Activated CD4-positive, alpha-beta T cell treated with anti-CD3 and anti-CD28 coated beads, Interleukin-2, Interleukin-4, amounts not matched to agents 100 ng/mL and 50 ng/mL, durations not matched to agents 16 hours and 8 hours (primary cell): ENCODE data around the gene EGFR.

ENCODE experiments used
- DNase-seq: peaks from one replicate; pipeline ENCODE4 v3.0.0-alpha.2; 2020; ENCODE audit warnings: low spot score

The EGFR gene

GRCh38 chr7:55250313-55250712 is 231.5 kb downstream of the EGFR start:
- DNase-seq = no peak

DNA sequence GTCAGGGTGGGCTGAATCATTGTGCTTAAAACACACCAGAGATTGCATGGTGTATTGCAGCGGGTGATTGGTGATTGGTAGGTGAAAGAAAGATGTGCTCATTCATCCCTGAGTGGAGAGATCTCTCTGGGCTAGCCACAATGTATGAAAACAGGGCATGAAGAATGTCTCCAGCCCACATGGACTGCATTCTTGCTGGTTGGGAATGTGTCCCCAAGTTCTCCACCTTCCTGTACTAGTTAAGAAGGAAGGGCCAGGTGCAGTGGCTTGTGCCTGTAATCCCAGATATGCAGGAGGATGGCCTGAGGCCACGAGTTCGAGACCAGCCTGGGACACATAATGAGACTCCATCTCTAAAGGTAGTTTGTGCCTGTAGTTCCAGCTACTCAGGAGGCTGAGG is 232.5 kb downstream of the EGFR start:
- DNase-seq = no peak

DNA sequence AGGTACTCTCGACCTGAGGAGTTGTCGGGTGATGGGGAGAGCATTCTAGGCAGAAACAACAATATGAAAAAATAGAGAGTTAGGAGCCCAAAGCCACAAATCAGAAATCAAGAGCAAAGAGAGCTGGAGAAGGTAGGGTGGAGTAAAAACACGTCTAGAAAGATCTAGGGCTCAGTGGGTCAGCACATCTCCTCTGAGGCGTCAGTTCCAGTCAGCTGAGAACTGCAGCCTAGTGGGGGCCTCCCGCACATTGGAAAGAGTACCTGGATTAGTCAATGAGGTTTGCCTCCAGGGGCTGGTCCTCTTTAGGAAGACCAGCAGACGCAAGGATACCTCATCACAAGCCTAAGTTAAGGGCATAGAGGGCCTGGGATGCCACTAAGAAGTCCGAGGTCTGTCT is 233.1 kb downstream of the EGFR start:
- no peak for DNase-seq

GRCh38 chr7:55252386-55252785 is 233.6 kb downstream of the EGFR start:
- DNase-seq = no peak

DNA sequence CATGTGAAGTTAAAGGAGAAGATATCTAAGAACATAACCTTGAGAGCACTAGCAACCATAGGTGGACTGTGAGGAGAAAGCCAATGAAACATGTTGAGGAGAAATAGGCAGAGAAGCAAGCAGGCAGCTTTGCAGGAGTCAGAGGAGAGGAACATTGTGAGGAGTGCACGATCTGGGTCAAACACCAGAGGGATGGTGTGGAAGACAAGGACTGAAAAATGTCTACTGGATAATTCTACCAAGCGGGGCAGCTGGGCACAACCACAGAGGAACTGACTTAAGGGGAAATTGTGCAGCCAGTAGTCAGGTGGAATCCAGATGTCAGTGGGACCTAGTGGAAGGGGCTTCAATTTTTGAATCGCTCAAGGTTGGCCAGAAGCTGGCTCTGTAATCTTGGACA is 234.4 kb downstream of the EGFR start:
- DNase-seq = no peak

DNA sequence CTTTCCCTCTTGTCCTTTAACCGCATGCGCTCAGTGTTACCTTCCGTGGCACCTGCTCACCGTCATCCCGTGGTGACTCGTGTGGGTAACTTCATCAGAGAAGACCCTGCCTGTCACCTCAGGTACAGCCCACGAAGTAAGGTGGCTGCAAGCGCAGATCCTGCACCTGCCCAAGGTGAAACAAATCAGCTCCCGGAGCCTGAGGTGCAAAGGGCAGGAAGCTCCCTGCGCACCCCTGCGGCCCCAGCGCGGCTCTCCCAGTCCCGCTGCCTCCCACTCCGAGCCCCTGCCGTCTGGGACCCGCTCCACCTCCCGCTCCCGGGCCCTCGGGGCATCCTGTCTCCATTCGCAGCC is 235.4 kb downstream of the EGFR start:
- no peak for DNase-seq

DNA sequence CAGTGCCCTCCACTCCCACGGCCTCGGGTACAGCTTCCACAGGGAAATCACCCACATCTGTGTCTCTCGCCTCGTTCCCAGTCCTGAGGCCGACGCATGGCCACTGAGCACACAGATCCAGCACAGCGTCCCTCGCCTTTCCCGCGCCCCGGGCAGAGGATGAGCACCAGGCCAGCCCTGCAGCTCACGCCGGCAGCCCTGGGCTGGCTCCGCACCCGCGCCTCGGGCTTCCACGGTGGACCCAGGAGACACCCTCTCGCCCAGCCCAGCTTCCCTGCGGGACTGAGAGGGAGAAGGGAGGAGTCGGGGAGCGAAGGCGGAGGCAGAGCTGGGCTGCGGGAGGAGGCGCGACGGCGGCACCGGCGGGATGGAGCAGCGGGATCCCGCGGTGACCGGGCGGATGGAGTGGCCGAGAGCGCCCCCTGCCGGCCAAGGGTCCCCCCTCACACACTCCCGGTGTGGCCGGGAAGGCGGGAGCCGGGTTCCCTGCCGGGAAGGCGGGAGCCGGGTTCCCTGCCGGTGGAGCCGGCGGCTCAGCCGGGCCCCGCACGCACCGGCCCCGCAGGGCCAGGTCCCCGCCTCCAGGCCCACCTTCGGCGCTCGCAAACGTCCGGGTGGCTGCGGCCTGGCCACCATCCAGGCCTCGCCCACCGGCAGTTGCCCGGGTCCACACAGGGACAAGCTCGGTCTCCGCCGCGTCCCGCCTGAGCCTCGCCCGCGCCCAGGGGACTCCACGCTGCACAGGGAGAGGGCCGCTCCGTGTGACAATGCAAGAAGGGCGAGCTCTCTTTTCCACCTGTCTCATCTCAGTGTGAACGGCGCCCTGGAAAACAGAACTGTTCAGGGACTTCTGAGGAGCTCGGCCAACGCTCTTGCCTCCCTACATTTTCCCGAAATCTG is 236.0 kb downstream of the EGFR start:
- DNase-seq = peak; percentile 69

DNA sequence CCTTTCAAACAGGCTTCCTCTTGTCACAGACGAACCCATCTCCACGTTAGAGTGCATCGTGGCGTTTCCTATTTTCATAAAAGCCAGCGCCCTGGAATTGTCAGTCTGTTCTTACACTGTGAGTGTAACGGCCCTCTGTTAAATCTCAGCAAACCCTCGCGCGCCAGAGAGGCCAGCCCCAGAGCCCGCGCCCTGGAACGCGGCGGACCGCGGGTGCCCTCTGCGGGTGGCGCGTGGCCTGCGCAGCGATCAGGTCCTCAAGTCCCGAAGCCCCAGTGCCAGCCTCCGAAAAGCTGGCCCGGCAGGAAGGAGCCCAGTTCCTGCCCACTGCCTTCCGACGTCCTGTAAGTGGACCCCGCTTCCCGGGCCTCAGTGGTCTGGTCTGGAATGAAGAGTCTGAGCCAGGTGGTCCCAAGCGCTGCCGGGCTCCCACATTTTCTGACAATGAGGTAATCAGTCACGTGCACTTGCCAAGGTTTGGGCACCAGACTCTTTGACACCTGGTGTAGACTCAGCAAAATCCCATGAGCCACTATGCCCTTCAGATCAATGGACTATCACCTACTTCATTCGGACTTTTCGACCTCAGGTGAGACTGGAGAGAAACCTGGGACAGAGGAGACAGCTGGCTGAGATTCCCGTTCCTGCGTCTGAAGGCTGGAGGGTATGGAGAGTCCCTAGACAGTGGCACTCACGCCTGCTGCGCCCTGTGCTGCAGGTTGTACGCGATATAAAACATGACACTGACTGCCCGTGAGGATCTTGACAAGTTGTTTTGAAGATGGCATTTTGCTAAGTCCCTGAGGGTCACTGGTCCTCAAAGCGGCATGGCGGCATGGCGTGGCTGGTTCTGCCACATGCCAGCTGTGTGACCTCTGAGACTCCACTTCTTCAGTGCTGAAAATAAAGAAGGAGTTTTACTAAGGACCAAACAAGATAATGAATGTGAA is 237.0 kb downstream of the EGFR start:
- DNase-seq = peak; percentile 80

DNA sequence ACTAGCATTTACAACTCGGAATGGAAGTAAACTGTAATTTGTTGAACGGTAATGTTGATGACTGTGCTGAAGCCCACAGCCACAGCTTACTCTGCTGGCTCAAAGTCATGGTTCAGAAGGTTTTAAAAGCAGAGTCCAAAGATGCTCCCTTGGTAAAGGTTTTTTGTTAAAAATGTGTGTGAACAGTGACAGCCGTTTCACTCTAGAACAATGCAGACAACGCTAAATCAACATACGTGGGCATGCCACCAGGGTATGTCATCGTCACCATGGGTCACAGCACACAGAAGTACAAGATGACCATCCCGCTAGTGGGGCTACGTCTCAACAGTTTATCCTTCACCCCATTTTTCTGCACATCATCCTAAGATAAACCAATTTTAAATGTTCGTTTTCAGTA is 239.8 kb downstream of the EGFR start:
- DNase-seq = no peak

DNA sequence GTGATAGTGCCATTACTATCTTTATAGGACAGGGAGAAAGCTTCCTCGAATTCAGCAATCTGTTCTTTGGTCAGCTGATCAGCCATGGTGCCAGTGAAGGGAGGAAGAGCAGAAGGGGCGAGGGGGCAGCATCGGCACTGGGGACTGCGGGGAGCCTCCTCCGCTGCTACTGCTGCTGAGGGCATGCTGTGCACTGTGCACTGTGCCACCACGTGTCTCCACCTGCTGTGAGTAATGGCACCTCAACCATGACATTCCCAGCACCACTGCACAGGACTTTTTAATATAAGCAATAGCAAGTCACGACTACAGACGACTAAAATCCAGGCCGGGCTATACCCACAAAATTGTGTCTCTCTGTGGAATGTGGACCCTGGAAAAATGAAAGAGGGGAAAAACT is 241.4 kb downstream of the EGFR start:
- no peak for DNase-seq

- DNase-seq = no peak
Measured at GRCh38 chr7:55260676-55261385, 242.0 kb downstream of the EGFR start.
